ENCODE measurements around the gene HERC4. TPM values are rescaled to one million over a fixed set of nuclear protein-coding genes. Genes with fewer than 3 reads are reported as not detected.
"Not testable (repeated sequence)": the region's sequence is repeated elsewhere in the genome, so short reads cannot be mapped to it uniquely, and the experiment has no call there.

The HERC4 gene
- total RNA-seq, 2 donors from 2014 or later, result 51.0 to 63.9 TPM

- no peak for ATAC-seq
- DNase-seq, result no peak
Measured at GRCh38 chr10:68067508-68067907, 7.6 kb downstream of the HERC4 start.

GRCh38 chr10:68067029-68067428 is 8.1 kb downstream of the HERC4 start:
- DNase-seq, result no peak
- intact Hi-C loops (cut with DNase I, micrococcal nuclease), result loop anchor here in 1 of 2 donors (10.0 kb wide), 1 partner anchor 202 kb away; no protein-coding TSS in a partner anchor
- ATAC-seq, result no peak

More at GRCh38 chr10:68067508-68067907, 7.6 kb downstream of the HERC4 start:
- intact Hi-C loops (cut with DNase I, micrococcal nuclease), result loop anchor here in 1 of 2 donors (10.0 kb wide), 1 partner anchor 203 kb away; no protein-coding TSS in a partner anchor

GRCh38 chr10:68053553-68053952 is 21.5 kb downstream of the HERC4 start:
- ATAC-seq (no peak), DNase-seq (no peak)

GRCh38 chr10:68052463-68052862 is 22.6 kb downstream of the HERC4 start:
- no peak for ATAC-seq
- intact Hi-C loops (cut with DNase I, micrococcal nuclease), result no loop called here
- DNase-seq, result no peak

More at GRCh38 chr10:68053553-68053952, 21.5 kb downstream of the HERC4 start:
- intact Hi-C loops (cut with DNase I, micrococcal nuclease), result no loop called here

GRCh38 chr10:68049289-68050078 is 25.6 kb downstream of the HERC4 start:
- DNase-seq, result no peak
- intact Hi-C loops (cut with DNase I, micrococcal nuclease), result no loop called here
- no peak for ATAC-seq

GRCh38 chr10:68047554-68048327 is 27.3 kb downstream of the HERC4 start:
- no peak for ATAC-seq
- intact Hi-C loops (cut with DNase I, micrococcal nuclease), result no loop called here

GRCh38 chr10:68047122-68047521 is 28.0 kb downstream of the HERC4 start:
- DNase-seq, result no peak
- no peak for ATAC-seq
- intact Hi-C loops (cut with DNase I, micrococcal nuclease), result no loop called here

More at GRCh38 chr10:68047554-68048327, 27.3 kb downstream of the HERC4 start:
- DNase-seq, result no peak

GRCh38 chr10:68046642-68047041 is 28.4 kb downstream of the HERC4 start:
- no peak for DNase-seq
- no peak for ATAC-seq
- intact Hi-C loops (cut with DNase I, micrococcal nuclease), result no loop called here

GRCh38 chr10:68043030-68043429 is 32.1 kb downstream of the HERC4 start:
- intact Hi-C loops (cut with DNase I, micrococcal nuclease), result no loop called here
- ATAC-seq (no peak), DNase-seq (no peak)

- ATAC-seq (no peak), DNase-seq (no peak)
Measured at GRCh38 chr10:68032113-68032512, 43.0 kb downstream of the HERC4 start.

GRCh38 chr10:68027429-68027828 is 47.7 kb downstream of the HERC4 start:
- intact Hi-C loops (cut with DNase I, micrococcal nuclease), result no loop called here
- DNase-seq, result no peak
- ATAC-seq, result no peak

More at GRCh38 chr10:68032113-68032512, 43.0 kb downstream of the HERC4 start:
- intact Hi-C loops (cut with DNase I, micrococcal nuclease), result no loop called here

- intact Hi-C loops (cut with DNase I, micrococcal nuclease), result no loop called here
- DNase-seq (no peak), ATAC-seq (no peak)
Measured at GRCh38 chr10:68023292-68023691, 51.8 kb downstream of the HERC4 start.

GRCh38 chr10:68022324-68022723 is 52.8 kb downstream of the HERC4 start:
- ATAC-seq; intact Hi-C loops (cut with DNase I, micrococcal nuclease): not testable (repeated sequence)

GRCh38 chr10:68016519-68016918 is 58.6 kb downstream of the HERC4 start:
- DNase-seq; intact Hi-C loops (cut with DNase I, micrococcal nuclease); ATAC-seq: not testable (repeated sequence)

More at GRCh38 chr10:68022324-68022723, 52.8 kb downstream of the HERC4 start:
- not testable (repeated sequence) for DNase-seq

- intact Hi-C loops (cut with DNase I, micrococcal nuclease), result no loop called here
- ATAC-seq (no peak), DNase-seq (no peak)
Measured at GRCh38 chr10:68010426-68010940, 64.6 kb downstream of the HERC4 start.

GRCh38 chr10:68007356-68007755 is 67.7 kb downstream of the HERC4 start:
- ATAC-seq, result no peak
- intact Hi-C loops (cut with DNase I, micrococcal nuclease), result no loop called here
- no peak for DNase-seq

- no peak for ATAC-seq
- DNase-seq, result no peak
- intact Hi-C loops (cut with DNase I, micrococcal nuclease), result no loop called here
Measured at GRCh38 chr10:68001539-68001938, 73.5 kb downstream of the HERC4 start.

GRCh38 chr10:68001000-68001399 is 74.1 kb downstream of the HERC4 start:
- ATAC-seq, result no peak
- intact Hi-C loops (cut with DNase I, micrococcal nuclease), result no loop called here

GRCh38 chr10:67990093-67990492 is 85.0 kb downstream of the HERC4 start:
- intact Hi-C loops (cut with DNase I, micrococcal nuclease), result no loop called here
- DNase-seq, result no peak
- ATAC-seq, result no peak

More at GRCh38 chr10:68001000-68001399, 74.1 kb downstream of the HERC4 start:
- DNase-seq, result no peak
